AG10803 (cell line): Measurements from ENCODE around the gene FOLR1.

Experiments
- DNase-seq: peaks from one replicate; pipeline ENCODE4 v3.0.0; 2010; ENCODE audit warnings: low read depth
- H3K4me3 ChIP-seq: 2 replicates; pipeline ENCODE4 v1.5.1; 2011; ENCODE audit warnings: mild to moderate bottlenecking, low read length, control low read depth
- CTCF ChIP-seq: conservative IDR thresholded peaks from 2 replicates; pipeline ENCODE4 v1.5.1; 2011; ENCODE audit warnings: mild to moderate bottlenecking, low read length, control low read depth, inconsistent platforms

The FOLR1 gene

GRCh38 chr11:72231396-72232259, 39.7 kb downstream of the FOLR1 start:
- no peak for DNase-seq
- no peak for TF ChIP-seq CTCF
- no peak overlapping the region for H3K4me3 ChIP-seq

GRCh38 chr11:72232260-72233055, 40.5 kb downstream of the FOLR1 start:
- TF ChIP-seq CTCF: no peak

GRCh38 chr11:72233056-72233772, 41.3 kb downstream of the FOLR1 start:
- no peak overlapping the region for H3K4me3 ChIP-seq
- DNase-seq: no peak
- no peak for TF ChIP-seq CTCF

More at GRCh38 chr11:72232260-72233055, 40.5 kb downstream of the FOLR1 start:
- no peak overlapping the region for H3K4me3 ChIP-seq
- DNase-seq: no peak

- no peak for TF ChIP-seq CTCF
- DNase-seq: no peak
- no peak overlapping the region for H3K4me3 ChIP-seq
Measured at GRCh38 chr11:72233773-72234513, 42.0 kb downstream of the FOLR1 start.

- no peak for TF ChIP-seq CTCF
- no peak overlapping the region for H3K4me3 ChIP-seq
- DNase-seq: no peak
Measured at GRCh38 chr11:72234514-72234830, 42.5 kb downstream of the FOLR1 start.

GRCh38 chr11:72234920-72235319, 43.0 kb downstream of the FOLR1 start:
- TF ChIP-seq CTCF: no peak
- DNase-seq: no peak
- H3K4me3 ChIP-seq: no peak overlapping the region
